NCI-H524 treated with DMSO at 0.1 percent for 48 hours (cell line): ENCODE measurements around the gene LHFPL6.
A peak's percentile ranks its signal among the peaks of the same experiment; 100 is the strongest.

Source experiments
- DNase-seq: peaks from one replicate; lab custom pipeline; 2025; lab: John Stamatoyannopoulos, UW

LHFPL6 gene

DNA sequence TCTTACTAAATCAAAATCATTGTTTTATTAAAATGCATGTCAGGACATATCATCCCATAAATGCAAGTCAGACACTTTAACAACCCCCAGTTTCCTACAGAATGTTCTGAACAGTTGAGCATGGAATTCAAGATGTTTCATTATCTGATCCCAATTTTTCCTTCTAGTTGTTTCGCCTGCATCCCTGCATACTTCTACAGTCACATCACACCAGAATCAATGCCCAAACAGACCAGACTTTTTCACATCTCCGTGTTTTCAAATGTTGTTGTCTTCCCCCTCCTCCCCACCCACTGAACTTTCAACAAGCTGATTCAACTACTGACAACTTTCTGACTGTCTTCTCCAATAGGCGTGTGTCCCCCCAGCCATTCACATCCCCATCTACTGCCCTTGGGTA is 48.6 kb downstream of the LHFPL6 start:
- no peak for DNase-seq

DNA sequence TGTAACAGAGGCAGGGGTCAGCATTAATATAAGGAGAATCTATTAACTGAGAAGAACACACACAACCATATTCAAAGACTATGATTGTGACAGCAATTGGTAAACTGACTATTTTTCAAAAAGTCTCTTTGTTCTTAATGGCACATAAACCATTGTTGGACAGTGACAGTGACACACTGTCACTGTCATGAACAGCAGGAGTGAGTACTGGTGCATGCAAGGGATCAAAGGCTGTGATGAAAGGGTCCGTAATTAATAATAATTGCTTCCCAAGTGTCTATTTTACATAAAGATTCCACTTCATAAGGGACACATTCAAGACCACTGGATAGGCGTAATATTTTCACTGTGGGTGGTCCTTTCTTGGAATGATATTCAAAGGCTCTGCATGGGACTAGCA is 50.7 kb downstream of the LHFPL6 start:
- DNase-seq: no peak

DNA sequence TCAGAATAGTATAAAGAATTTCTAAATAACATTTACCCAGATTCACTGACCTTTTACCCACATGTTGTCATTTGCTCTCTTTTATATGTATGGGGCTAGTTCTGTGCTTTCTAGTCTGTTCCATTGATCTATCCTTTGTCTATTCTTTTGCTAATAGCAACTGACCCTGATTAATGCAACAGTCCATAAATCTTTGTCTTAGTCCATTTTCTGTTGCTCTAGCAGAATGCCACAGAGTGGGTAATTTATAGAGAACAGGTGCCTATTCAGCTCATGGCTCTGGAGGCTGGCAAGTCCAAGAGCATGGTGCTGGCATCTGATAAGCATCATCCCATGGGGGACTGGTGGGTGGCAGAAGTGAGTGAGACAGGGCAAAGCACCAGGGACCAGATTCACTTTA is 52.1 kb downstream of the LHFPL6 start:
- no peak for DNase-seq

DNA sequence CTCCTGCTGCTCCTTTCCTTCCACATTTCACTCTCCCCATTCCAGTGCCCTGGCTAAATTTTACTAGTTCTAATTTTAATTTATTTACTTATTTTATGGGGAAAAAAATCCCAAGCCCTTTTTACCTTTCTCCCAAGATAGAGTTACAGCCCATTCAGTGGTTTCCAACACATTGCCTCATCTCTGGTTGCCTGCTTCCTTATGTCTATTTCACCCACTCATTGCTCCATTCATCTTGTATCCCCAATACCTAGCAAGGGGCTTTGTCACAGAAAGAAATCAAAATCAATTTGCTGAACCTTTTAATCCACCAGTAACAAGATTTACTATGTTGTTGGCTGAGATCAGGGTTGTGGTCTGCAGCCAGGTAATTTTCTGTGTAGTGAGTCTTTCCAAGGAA is 55.9 kb downstream of the LHFPL6 start:
- no peak for DNase-seq

DNA sequence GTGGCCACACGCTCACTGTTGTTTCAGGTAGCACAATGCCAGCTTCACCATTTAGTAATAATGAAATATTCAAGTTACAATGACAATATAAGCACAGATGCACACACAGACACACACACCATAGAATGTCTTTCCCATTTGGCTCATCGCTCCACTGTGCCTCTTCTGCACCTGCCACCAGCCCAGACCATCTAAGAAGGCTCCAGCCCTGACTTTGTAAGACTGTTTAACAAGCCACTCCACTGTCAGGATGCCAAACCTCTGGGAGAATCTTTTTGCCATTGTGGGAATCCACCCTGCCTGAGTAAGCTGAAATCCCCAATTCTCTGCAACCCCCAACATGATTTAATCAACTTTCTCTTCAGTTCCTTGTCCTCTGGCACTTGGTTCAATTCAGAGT is 60.6 kb downstream of the LHFPL6 start:
- DNase-seq: no peak

DNA sequence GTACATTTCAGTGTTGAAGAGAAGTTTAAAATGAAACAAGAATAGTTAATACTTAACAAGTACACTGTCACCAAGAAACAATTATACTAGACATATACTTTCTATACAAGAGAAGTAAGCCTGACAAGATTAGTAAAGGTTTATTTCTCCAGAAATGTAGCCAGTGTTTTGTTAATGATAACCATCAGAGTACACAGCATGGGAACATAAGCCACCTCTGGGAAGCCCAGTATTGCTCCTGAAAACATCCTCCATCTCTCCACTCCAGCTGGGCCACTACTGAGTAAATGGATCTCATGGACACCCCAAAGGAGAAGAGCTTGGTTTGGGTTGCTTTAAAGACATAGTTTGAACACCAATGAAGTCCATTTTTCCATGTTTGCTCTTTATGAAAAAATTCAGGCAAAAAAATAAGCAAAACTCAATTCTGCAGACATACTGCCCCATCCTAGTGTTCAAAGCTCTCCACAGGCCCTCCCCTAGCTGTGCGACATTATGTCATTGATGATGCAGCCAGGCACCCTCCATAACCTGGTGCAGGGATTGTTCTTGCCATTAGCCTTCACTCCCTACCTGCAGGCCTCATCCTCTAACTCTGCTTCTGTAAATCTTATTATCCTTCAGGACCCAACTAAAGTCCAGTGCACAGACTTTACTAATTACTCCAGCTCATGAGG is 61.9 kb downstream of the LHFPL6 start:
- no peak for DNase-seq

DNA sequence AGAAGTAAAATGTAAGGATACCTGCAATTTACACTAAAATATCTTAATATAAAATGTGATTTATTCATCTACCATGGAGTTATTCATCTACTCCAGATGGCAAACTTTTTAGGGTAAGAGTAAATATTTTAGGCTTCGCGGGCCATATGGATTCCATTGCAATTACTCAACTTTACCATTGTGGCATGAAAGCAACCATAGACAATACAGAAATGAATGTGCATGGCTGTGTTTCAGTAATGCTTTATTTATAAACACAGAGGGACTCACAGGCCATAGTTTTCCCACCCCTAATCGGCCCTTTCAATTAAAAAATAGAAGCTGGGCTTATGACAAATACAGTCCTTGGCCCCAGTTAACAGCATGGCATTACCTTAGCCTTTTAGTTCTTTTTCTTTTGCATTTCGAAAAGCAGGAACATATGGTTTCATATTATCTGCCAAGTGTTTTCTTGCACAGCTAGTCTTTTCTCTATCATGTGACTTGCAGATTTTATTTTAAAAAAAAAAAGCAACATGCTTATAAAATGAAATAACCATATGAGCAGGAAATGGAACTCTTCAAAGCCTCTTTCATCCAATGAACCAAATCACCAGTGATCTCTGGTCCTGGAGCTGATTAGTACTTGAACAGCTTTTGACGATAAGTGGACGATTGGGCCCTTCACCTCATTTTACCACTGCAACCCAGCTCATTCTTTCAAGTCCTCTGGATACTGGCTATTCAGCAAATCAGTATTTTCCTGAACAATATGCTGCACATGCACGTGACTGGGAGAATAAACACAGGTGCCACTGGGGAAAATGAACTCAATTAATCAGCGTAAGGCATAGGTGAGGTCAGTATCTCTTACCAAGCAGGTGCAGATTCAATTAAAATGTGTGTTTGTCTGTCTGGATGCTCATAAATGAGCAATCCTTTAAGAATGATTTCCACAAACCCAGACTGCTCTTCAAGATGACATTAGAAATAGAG is 63.9 kb downstream of the LHFPL6 start:
- DNase-seq: peak; percentile 54

DNA sequence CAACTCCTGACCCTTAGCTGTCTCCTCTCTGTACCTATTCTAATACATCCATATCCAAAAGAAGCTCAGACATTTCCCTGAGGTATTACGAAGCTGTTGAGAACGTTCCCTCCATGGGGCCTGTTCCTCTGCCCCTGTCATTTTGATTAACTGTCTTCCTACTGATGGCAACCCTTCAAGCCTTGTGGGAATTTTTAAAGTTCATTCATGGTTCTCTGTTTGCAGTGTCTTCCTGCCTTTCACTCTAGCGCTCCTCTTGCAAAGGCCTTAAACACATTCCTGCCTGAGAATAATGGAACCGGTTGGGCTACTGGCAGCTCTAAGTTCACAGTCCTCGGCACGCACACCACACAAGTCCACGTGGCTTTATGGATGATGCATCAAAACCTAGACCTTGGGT is 66.1 kb downstream of the LHFPL6 start:
- DNase-seq: no peak

DNA sequence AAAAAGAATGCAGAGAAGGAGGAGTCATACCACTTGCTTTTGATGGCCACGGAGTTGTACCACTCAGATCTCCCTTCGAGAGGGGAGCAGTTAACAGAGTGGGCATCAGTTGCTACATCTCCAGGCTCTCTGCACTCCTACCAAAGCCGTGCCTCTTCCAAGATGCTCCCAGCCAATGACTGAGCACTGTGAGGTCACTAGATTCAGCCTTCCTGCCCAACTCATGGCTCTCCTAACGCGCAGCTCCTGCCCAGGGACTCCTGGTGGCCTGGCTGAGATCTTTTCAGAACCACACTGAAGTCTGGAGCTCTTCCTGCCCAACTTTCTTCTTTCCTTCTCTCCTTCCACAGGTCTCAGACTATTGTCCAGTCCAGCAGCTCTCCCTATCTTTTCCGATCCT is 66.7 kb downstream of the LHFPL6 start:
- DNase-seq: no peak

DNA sequence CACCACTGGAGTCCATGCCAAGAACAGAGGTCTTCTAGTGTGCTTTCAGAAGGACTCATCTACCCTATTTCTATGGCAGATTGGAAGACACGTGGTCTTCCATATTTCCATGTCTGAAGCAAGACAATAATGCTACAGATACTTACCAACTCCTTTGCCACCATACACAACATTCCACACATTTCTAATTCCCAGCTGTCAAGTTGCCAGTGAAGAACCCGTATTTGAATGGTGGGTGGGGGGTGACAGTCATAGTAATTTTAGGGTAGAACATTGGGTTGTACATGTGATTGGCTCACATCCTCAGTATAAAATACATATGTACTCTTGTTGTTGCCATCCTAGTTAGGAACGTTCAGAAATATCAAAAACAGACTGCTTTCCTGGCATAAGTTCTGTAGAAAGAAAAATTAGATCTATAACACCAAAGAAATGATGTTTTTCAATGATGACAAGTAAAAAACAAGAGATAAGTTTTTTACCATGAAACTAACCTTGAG is 69.3 kb downstream of the LHFPL6 start:
- no peak for DNase-seq

DNA sequence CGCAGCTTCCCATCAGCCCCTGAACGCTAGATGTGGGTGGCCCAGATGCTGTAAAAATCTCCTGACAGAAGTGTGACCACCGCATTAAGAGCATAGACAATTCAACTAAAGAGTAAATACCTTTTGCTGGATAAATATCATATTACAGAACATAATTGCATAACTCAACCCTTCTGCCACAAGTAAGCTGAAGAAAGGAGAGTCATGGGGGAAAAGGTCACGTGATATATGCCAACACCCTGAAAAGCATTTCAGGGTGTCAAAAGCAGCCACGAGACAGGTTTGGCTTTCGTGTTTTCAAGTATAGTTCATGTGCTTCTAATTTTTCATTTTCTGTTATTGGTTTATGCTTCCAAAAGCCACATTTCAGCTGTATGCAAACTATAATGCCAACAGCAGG is 71.3 kb downstream of the LHFPL6 start:
- DNase-seq: peak; percentile 14

DNA sequence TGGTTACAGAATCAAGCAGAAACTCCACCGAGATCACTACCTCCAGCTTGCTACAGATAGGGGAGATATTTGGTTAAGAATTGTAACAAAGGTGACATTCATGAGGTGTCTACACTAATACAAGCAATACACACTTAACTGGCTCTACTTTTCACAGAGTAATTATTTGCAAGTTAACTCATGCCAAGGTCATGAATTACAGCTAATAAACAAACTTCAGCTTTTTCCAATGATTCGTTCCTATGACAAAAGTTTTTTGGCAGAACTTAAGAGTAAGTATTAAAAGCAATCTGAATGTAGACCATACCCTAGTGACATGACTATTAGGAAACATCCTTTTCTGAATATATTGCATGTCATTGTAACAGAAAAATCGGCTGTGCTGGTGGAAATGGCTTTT is 72.1 kb downstream of the LHFPL6 start:
- no peak for DNase-seq

DNA sequence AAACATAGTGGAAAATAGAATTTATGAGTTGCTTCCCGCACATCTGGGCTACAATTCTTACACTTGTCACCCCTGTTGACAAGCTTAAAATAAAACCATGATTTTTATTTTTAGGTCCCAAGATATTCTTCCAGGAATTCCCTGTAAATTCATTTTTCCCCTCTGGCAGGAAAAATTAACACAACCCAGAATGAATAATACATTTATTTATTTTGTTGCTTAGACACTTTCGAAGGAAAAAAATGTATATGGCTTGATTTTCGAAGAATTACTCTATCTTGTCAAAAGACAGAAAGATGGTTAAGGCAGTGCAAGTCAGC is 74.4 kb downstream of the LHFPL6 start:
- no peak for DNase-seq

DNA sequence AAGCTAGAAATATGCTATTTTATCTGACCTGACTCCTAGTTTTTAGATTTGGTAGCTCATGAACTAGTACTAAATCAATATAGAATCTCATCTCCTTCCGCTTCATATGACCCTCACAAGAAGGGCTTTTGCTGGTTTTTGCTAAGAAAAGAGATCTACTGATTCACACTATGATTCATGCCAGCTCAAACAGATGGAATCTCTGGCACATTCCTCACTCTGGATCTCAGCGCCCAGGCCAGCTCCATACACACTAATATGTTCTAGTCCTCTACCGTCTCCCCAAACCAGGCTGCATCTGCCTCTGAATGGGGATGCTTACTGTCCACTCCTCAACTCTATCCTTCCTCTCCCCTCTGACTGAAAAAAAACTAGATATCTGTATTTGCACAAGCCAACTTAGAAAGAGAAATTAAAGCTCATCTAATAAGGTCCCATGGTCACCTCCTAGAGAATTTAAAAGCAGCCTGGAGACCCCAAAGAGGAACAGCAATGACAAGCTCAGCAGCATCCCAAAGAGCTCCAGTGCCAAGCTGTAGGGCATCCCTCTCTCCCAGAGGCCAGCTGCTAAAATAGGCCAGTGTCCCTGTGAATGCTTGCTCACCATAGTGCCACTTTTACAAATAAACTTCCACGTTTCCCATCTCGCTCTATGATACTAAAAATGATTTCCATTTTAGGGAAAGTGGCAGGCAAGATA is 74.9 kb downstream of the LHFPL6 start:
- DNase-seq: no peak

DNA sequence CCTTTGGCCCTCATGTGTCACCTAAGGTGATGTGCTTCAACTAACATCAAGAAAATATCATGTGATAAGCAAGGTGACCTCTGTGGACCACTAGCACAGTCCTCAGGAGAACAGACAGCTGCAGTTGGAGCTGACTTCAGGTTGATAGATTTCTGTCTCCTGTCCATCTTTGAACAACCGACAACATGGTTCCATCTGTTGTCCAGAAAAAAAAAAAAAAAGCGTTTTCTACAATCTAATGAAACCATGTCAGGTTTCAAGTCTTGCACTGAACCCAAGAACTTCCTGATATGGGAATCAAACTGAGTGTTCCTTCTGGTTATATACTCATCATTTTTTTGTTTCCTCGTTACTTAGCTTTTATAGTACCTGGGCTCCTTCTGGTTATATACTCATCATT is 75.7 kb downstream of the LHFPL6 start:
- no peak for DNase-seq

DNA sequence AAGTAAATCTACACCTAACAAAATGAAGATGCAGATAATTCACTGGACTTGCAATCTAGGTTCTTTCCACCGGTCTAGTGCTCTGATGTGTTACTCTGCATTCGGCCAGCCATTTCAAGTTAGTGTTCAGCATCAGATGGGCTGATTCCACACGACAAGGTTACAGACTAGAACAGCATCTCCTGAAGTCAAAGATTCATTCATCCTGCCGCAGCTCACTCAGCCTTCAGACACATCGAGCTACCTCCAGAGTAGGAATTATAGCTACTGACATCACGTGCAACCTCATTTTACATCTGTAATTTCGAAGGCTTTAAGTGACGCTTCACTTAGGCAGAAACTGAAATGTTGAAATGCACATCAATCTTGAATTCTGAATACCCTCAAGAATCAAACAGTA is 76.5 kb downstream of the LHFPL6 start:
- no peak for DNase-seq

DNA sequence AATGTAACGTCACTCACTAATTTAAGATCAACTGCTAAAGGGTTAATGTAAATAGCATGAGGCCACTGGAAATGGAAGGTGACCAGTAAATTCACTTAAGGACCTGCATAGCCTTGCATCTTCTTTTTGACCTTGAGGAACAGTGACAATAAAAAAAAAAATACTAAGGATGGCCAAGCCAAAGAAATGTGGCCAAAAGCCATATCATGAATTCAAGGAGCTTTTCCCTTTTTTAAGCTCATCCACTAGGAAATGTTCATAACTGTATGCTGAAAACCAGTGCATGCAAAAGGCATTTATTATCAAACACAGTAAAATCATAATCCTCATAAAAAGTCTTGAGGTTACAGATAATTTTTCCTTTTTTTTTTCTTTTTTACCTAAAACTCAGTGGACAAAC is 77.5 kb downstream of the LHFPL6 start:
- DNase-seq: no peak

DNA sequence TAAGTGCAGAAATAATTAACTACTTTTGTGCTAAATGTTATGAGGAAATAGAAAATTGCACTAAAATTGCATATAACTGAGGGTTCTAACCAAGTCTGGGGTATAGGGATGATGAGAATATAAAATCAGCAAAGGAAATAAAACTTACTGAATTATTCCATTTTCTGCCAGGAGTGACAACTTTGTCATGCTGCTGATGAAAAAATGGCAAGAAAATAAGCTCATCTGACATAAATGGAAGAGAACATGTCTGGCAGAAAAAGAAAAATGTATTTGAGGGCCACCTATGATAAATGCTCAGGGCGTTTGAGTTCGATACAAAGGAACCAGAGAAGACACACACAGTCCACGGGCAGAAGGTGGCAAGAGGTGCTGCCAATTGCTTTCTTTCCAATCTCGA is 78.2 kb downstream of the LHFPL6 start:
- no peak for DNase-seq

DNA sequence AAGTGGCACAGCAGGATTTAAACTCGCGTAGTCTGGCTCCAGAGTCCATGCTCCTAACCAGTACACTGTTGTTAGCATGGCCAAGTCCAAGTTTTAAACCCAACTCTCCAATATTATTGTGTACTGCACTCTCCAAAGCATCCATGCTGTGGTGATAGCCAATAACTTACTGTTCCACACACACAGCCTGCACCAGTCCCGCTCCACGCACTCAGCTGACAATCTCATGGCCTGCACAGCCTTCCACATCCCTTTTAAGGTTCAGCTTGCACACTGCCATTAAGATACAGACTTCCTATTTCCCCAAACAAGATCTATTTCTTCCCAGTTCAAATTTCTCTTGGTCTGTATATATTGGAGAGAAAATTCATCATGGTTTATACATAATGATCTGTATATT is 80.7 kb downstream of the LHFPL6 start:
- no peak for DNase-seq

DNA sequence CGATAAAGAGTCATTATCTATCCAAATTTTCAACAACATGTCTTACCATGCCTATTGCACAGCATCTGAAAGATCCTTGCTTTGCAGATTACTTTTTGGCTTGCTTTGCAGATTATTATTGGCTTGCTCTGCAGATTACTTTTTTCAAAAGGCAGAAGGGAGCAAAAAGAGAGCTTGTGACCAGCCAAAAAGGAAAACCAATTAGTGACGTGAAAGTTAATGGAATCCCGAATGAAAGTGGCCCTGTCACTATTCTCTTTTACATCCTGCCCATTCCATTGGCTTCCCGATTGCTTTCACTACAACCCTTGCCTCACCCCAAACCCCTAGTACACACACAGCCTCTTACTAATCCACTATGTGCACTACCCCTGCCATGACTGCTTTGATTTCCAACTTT is 81.3 kb downstream of the LHFPL6 start:
- DNase-seq: no peak

DNA sequence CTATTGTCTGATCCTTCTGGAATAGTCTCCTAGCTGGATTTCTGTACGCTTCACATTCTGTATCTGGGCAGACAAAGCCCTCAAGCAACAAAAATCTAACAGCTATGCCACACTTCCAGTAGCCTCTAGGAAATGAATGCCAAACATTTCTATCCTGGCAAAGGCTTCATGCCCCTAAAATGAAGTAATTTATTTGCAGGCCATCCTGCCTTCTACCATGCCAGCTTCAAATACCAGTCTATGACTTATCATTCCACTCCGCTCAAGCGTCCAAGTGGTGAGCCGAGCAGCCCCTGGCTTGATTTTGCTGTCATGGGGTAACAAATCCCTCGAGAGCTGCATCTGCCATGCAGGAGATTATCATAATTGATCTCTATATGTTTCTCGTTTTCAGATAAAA is 86.9 kb downstream of the LHFPL6 start:
- DNase-seq: no peak

DNA sequence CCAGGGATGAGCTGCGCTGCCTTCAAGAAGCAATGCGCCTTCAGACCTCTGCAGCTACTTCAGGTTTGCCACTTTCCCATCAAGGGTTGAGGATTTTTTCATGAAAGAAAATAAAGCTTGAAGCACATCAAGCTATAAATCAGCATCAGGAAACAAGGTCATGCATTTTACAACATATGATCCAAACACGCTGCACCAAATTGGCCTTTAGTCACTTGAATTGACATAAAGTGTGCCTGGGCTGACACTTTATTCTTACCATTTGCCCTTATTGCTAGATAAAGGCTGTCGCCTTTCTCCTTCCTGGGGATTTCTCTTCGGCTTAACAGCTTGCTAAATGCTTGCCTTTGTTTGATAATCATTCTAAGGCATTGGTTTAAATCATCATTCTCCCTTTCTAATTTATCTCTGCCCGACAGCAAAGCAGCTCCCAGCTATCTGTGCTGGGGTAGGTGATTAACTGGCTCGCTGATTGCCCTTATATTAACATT is 87.7 kb downstream of the LHFPL6 start:
- DNase-seq: no peak

DNA sequence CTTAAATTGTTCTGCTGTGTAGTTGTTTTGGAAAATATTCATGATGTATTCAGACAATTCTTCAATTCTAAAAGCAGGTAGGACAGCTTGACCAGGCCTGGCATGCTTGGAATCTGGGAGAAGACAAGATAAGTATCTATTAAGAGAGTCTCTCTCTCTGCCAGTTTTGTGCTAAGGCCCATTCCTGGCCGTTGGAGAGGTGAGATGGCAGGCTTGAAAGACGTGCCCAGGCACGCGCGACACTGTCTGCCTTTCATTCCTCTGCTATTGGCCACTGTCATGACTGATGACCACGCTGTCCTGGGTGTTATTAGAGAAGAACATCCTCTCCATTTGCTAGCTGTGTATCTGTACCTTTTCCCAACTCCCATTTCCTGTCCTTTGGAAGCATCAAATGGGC is 90.3 kb downstream of the LHFPL6 start:
- DNase-seq: no peak
